Choroid plexus epithelial cell (primary cell): ENCODE results near the gene OR4D5.

Experiments used
- DNase-seq: peaks from one replicate; pipeline ENCODE4 v3.0.0-alpha.2; 2010; ENCODE audit warnings: low read depth
- H3K4me3 ChIP-seq: 2 replicates; pipeline ENCODE4 v1.5.1; 2011; ENCODE audit warnings: low read depth, mild to moderate bottlenecking, control low read depth, low read length, moderate library complexity
- TF ChIP-seq, protein P1 (sequence below): conservative IDR thresholded peaks from 2 replicates; pipeline ENCODE4 v1.5.1; 2011; ENCODE audit warnings: low read depth, mild to moderate bottlenecking, control low read depth, inconsistent platforms, low read length, moderate library complexity

OR4D5 gene

GRCh38 chr11:123939317-123939716 is at the start of gene OR4D5:
TSS of gene OR4D5 (plus strand) at chr11:123939617. CDS start at chr11:123939617, 0 bp downstream.
- DNase-seq: no peak
- TF ChIP-seq, protein P1, sequence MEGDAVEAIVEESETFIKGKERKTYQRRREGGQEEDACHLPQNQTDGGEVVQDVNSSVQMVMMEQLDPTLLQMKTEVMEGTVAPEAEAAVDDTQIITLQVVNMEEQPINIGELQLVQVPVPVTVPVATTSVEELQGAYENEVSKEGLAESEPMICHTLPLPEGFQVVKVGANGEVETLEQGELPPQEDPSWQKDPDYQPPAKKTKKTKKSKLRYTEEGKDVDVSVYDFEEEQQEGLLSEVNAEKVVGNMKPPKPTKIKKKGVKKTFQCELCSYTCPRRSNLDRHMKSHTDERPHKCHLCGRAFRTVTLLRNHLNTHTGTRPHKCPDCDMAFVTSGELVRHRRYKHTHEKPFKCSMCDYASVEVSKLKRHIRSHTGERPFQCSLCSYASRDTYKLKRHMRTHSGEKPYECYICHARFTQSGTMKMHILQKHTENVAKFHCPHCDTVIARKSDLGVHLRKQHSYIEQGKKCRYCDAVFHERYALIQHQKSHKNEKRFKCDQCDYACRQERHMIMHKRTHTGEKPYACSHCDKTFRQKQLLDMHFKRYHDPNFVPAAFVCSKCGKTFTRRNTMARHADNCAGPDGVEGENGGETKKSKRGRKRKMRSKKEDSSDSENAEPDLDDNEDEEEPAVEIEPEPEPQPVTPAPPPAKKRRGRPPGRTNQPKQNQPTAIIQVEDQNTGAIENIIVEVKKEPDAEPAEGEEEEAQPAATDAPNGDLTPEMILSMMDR: no peak
- H3K4me3 ChIP-seq: no peak within 1 kb of the TSS

- DNase-seq: no peak
- H3K4me3 ChIP-seq: no peak overlapping the region
- TF ChIP-seq, protein P1: no peak
These were observed 47.4 kb upstream of the OR4D5 start for GRCh38 chr11:123892031-123892430.

DNA sequence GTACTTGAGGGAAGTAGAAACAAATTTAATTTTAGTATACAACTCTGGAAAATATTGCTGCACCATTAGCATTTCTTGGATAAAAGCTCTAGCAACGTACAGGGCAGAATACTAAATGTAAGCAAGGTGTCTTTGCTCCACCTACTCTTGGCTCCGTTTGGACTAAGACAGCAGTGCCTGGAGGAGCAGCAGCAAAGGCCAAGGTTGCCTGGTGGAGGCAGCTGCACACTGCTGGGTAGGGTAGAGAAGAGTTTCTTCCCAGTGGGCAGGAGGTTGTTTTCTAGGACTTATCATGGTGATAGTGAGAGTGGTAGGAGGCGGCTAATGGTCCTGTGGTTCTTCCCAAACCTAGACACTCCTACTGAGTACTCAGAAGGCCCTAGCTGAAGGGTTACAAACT is 39.6 kb upstream of the OR4D5 start:
- H3K4me3 ChIP-seq: no peak overlapping the region
- no peak for DNase-seq
- TF ChIP-seq, protein P1: no peak

GRCh38 chr11:123901867-123902266 is 37.5 kb upstream of the OR4D5 start, which contains the start of gene OR8D4:
TSS of gene OR8D4 (plus strand) at chr11:123902167. CDS start at chr11:123906432, 4,265 bp downstream.
- DNase-seq: no peak
- no peak within 1 kb of the TSS for H3K4me3 ChIP-seq
- TF ChIP-seq, protein P1: no peak

DNA sequence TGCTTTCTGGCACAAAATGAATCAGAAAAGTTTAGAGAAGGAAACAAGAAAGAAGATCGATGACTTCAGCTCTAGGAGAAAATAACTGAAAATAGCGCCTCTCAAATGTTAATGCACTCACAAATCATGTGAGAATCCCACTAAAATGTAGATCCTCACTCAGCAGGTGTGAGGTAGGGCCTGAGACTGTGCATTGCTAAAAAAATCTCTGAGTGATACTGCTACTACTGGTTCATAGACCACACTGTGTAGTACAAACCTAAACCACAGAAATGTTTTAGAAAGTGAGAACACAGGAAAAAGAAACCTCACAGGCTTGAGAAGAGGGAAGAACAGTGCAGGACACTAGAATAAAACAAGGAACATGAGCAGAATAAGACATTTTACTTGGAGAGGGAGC is 35.5 kb upstream of the OR4D5 start:
- no peak overlapping the region for H3K4me3 ChIP-seq
- TF ChIP-seq, protein P1: no peak
- no peak for DNase-seq

- no peak for DNase-seq
- no peak overlapping the region for H3K4me3 ChIP-seq
- TF ChIP-seq, protein P1: no peak
These were observed 34.5 kb upstream of the OR4D5 start for GRCh38 chr11:123904932-123905331.

- TF ChIP-seq, protein P1: no peak
- no peak overlapping the region for H3K4me3 ChIP-seq
- no peak for DNase-seq
These were observed 33.6 kb upstream of the OR4D5 start for GRCh38 chr11:123905826-123906225.
